ENCODE data around the gene TWIST1.
A peak's percentile ranks its signal among the peaks of the same experiment; 100 is the strongest.

The TWIST1 gene

GRCh38 chr7:19139706-19140327 is 22.4 kb upstream of the TWIST1 start:
- no peak for TF ChIP-seq CTCF (IDR thresholded peaks at IDR 0.05; ENCODE audit: insufficient read depth, low read depth, low read length, missing control alignments)
- H3K4me3 ChIP-seq (ENCODE audit: low read depth, low read length) = no peak overlapping the region
- no peak for DNase-seq (ENCODE audit: low read depth)

GRCh38 chr7:19133886-19134285 is 16.4 kb upstream of the TWIST1 start:
- DNase-seq (ENCODE audit: low read depth) = no peak
- no peak for TF ChIP-seq CTCF (IDR thresholded peaks at IDR 0.05; ENCODE audit: insufficient read depth, low read depth, low read length, missing control alignments)
- H3K4me3 ChIP-seq (ENCODE audit: low read depth, low read length) = no peak overlapping the region

GRCh38 chr7:19133390-19133789 is 16.0 kb upstream of the TWIST1 start:
- TF ChIP-seq CTCF (IDR thresholded peaks at IDR 0.05; ENCODE audit: insufficient read depth, low read depth, low read length, missing control alignments) = no peak
- no peak for DNase-seq (ENCODE audit: low read depth)
- no peak overlapping the region for H3K4me3 ChIP-seq (ENCODE audit: low read depth, low read length)

- H3K4me3 ChIP-seq (ENCODE audit: low read depth, low read length) = no peak overlapping the region
- DNase-seq (ENCODE audit: low read depth) = no peak
- TF ChIP-seq CTCF (IDR thresholded peaks at IDR 0.05; ENCODE audit: insufficient read depth, low read depth, low read length, missing control alignments) = no peak
These were observed 11.4 kb upstream of the TWIST1 start for GRCh38 chr7:19128856-19129255.

- DNase-seq (ENCODE audit: low read depth) = peak; percentile 16
- no peak overlapping the region for H3K4me3 ChIP-seq (ENCODE audit: low read depth, low read length)
- TF ChIP-seq CTCF (IDR thresholded peaks at IDR 0.05; ENCODE audit: insufficient read depth, low read depth, low read length, missing control alignments) = peak; percentile 44
These were observed 4.6 kb upstream of the TWIST1 start for GRCh38 chr7:19121977-19122588.

- TF ChIP-seq CTCF (IDR thresholded peaks at IDR 0.05; ENCODE audit: insufficient read depth, low read depth, low read length, missing control alignments) = no peak
- H3K4me3 ChIP-seq (ENCODE audit: low read depth, low read length) = no peak overlapping the region
- no peak for DNase-seq (ENCODE audit: low read depth)
These were observed 2.5 kb upstream of the TWIST1 start for GRCh38 chr7:19119870-19120486.
